HFFc6 (cell line): ENCODE data around the gene WBP2NL. TPM values are rescaled to one million over a fixed set of nuclear protein-coding genes. Genes with fewer than 3 reads are reported as not detected.

Experiments used
- DNase-seq: peaks from one replicate; pipeline ENCODE4 v3.0.0-alpha.2; 2018
- H3K27ac Mint-ChIP-seq: 2 replicates; pipeline ENCODE4 v1.8.0; 2020; ENCODE audit warnings: mild to moderate bottlenecking, mixed read lengths
- H3K27me3 Mint-ChIP-seq: 2 replicates; pipeline ENCODE4 v1.8.0; 2021; ENCODE audit warnings: mild to moderate bottlenecking, moderate library complexity, mixed read lengths; ENCODE audit not compliant: insufficient read depth
- H3K36me3 Mint-ChIP-seq: 2 replicates; pipeline ENCODE4 v1.8.0; 2021; ENCODE audit warnings: low read depth, mixed read lengths
- H3K4me1 Mint-ChIP-seq: 2 replicates; pipeline ENCODE4 v1.8.0; 2020; ENCODE audit warnings: low read depth, mixed read lengths
- H3K4me3 Mint-ChIP-seq: 2 replicates; pipeline ENCODE4 v1.8.0; 2020; ENCODE audit warnings: mild to moderate bottlenecking, moderate library complexity, mixed read lengths
- H3K9me3 Mint-ChIP-seq: 2 replicates; pipeline ENCODE4 v1.8.0; 2020; ENCODE audit warnings: mild to moderate bottlenecking, mixed read lengths
- CTCF ChIP-seq: fragments of 200-600 bp; sonication (generic); IDR thresholded peaks from 2 replicates; pipeline ENCODE4 v1.5.0; 2021; ENCODE audit warnings: antibody characterized with exemption, mild to moderate bottlenecking
- total RNA-seq, 6 experiments: library from RNA; stranded (reverse); fragmentation: NEBNext Ultra II Directional; extraction: Animal tissue kit (Norgen Biotek cat#: 25700); gene quantifications; 2 replicates in 1 of 6; 3 replicates in 5 of 6; pipeline ENCODE4 v1.2.3, GENCODE V29; 2021

Gene WBP2NL
- total RNA-seq, 6 experiments from 2014 or later, result not detected

- Mint-ChIP-seq H3K27ac (peak within 1 kb of the TSS; percentile 86), H3K36me3 (peaks cover 10% of the 10 kb centered on the region)
Observed at GRCh38 chr22:42074132-42074811, 75.7 kb downstream of the WBP2NL start, which contains the start of gene PHETA2. Gene PHETA2, plus strand, starts transcription at chr22:42074248. Its CDS starts 3,046 bp downstream, at chr22:42077294.

GRCh38 chr22:42074846-42075676, 76.5 kb downstream of the WBP2NL start:
- Mint-ChIP-seq H3K36me3 (peaks cover 10% of the 10 kb centered on the region), H3K4me3 (peak overlapping the region; percentile 73), H3K27ac (peak overlapping the region; percentile 86), H3K4me1 (peaks cover 45% of the 10 kb centered on the region), H3K9me3 (no peaks in the 10 kb centered on the region), H3K27me3 (peaks cover 8% of the 10 kb centered on the region)
- peak; percentile 34; the same call in 1 of the 2 replicates for TF ChIP-seq CTCF
- no peak for DNase-seq

More at GRCh38 chr22:42074132-42074811, 75.7 kb downstream of the WBP2NL start, which contains the start of gene PHETA2:
- no peak for DNase-seq
- peak within 1 kb of the TSS; percentile 76 for H3K4me3 Mint-ChIP-seq
- peaks cover 49% of the 10 kb centered on the region for H3K4me1 Mint-ChIP-seq
- TF ChIP-seq CTCF, result peak; percentile 77
- no peaks in the 10 kb centered on the region for H3K9me3 Mint-ChIP-seq
- H3K27me3 Mint-ChIP-seq, result peaks cover 2% of the 10 kb centered on the region

GRCh38 chr22:42076764-42077485, 78.3 kb downstream of the WBP2NL start:
- DNase-seq, result no peak
- H3K36me3 Mint-ChIP-seq, result peaks cover 14% of the 10 kb centered on the region
- H3K27ac Mint-ChIP-seq, result no peak overlapping the region
- H3K4me1 Mint-ChIP-seq, result peaks cover 44% of the 10 kb centered on the region
- peaks cover 8% of the 10 kb centered on the region for H3K27me3 Mint-ChIP-seq
- no peaks in the 10 kb centered on the region for H3K9me3 Mint-ChIP-seq
- no peak for TF ChIP-seq CTCF
- H3K4me3 Mint-ChIP-seq, result no peak overlapping the region

GRCh38 chr22:42077486-42078125, 79.0 kb downstream of the WBP2NL start:
- peak overlapping the region; percentile 94; the same call in 1 of the 2 replicates for H3K27ac Mint-ChIP-seq
- DNase-seq, result no peak
- H3K4me3 Mint-ChIP-seq, result no peak overlapping the region
- H3K9me3 Mint-ChIP-seq, result no peaks in the 10 kb centered on the region
- peaks cover 48% of the 10 kb centered on the region for H3K4me1 Mint-ChIP-seq
- TF ChIP-seq CTCF, result no peak
- peaks cover 8% of the 10 kb centered on the region for H3K27me3 Mint-ChIP-seq
- H3K36me3 Mint-ChIP-seq, result peaks cover 18% of the 10 kb centered on the region

Other genes with a start within 250 kb of the WBP2NL start
- 10 to 100 TPM in 2 of 6 experiments, 1 to 10 TPM in 4; 8.9 to 10.4 (median 9.1) TPM for gene CCDC134, start 198.1 kb upstream of the WBP2NL start, total RNA-seq
- gene SREBF2, start 165.7 kb upstream of the WBP2NL start, total RNA-seq, result 10 to 100 TPM; 29.3 to 42.1 (median 37.6) TPM
- not detected for gene SHISA8, start 83.7 kb upstream of the WBP2NL start, total RNA-seq
- under 1 TPM; 0.05 to 0.32 (median 0.25) TPM for gene TNFRSF13C, start 72.0 kb upstream of the WBP2NL start, total RNA-seq
- gene CENPM, start 51.6 kb upstream of the WBP2NL start, total RNA-seq, result 10 to 100 TPM; 15.6 to 29.4 (median 26.3) TPM
- under 1 TPM in 2 of 6 experiments, not detected in 4; 0.05 to 0.17 TPM for gene SEPTIN3, start 29.3 kb upstream of the WBP2NL start, total RNA-seq
- 10 to 100 TPM; 19.5 to 24.4 (median 21.7) TPM for gene NAGA, start 72.0 kb downstream of the WBP2NL start, total RNA-seq
- gene PHETA2, start 75.5 kb downstream of the WBP2NL start, total RNA-seq, result 10 to 100 TPM in 2 of 6 experiments, 1 to 10 TPM in 4; 7.4 to 12.5 (median 7.6) TPM
- gene SMDT1, start 80.9 kb downstream of the WBP2NL start, total RNA-seq, result 10 to 100 TPM; 46.8 to 55.4 (median 51.7) TPM
- 10 to 100 TPM; 69.6 to 90.2 (median 81.9) TPM for gene NDUFA6, start 92.0 kb downstream of the WBP2NL start, total RNA-seq
- gene CYP2D6, start 132.0 kb downstream of the WBP2NL start, total RNA-seq, result under 1 TPM in 5 of 6 experiments, not detected in 1; 0.13 to 0.35 (median 0.17) TPM